HCT116 (cell line): ENCODE data around the gene C5orf24. TPM values are rescaled to one million over a fixed set of nuclear protein-coding genes. Genes with fewer than 3 reads are reported as not detected.

Source experiments
- ATAC-seq: fragments of 200-7000 bp; cut with Tn5 transposase; 2 replicates; pipeline ENCODE4 v1.9.1; 2020; ENCODE audit warnings: mild to moderate bottlenecking, moderate library complexity
- BruUV-seq: library from RNA; stranded (reverse); fragments of 400-500 nt; replicated peaks from 2 replicates; lab custom pipeline; 2021; lab: Mats Ljungman, UMichigan
- CTCF ChIA-PET: fragments of 300-600 bp; sonication (Branson Sonifier 250); formaldehyde crosslinking; loops from one replicate; lab custom pipeline; 2021; ENCODE audit warnings: antibody characterized with exemption; lab: Charles Lee
- POLR2A ChIA-PET: fragments of 300-600, 350-600 bp; sonication (Branson Sonifier 250); formaldehyde crosslinking; loops from one replicate; lab custom pipeline; 2021; ENCODE audit warnings: antibody characterized with exemption; lab: Charles Lee
- RAD21 ChIA-PET, 2 experiments: fragments of 300-600 bp; sonication (Branson Sonifier 250); formaldehyde crosslinking; loops; one replicate each; lab custom pipeline; 2023; ENCODE audit warnings: low total read pairs in 2 of 2; ENCODE audit not compliant: uncharacterized antibody in 2 of 2, unreplicated experiment in 2 of 2, low non-redundant PET in 1 of 2; lab: Charles Lee
- DNase-seq: peaks from one replicate; pipeline ENCODE4 v3.0.0-alpha.2; 2010; ENCODE audit warnings: low read depth, low spot score
- H2AFZ ChIP-seq: fragments of 200-600 bp; shearing (Covaris generic), sonication (generic); 2 replicates; pipeline ENCODE4 v1.6.1; 2017; ENCODE audit warnings: low read depth, mixed run types, mixed read lengths, antibody characterized with exemption, low read length; ENCODE audit not compliant: poor library complexity, severe bottlenecking
- H3K27ac ChIP-seq: 2 replicates; pipeline ENCODE4 v1.5.1; 2012; ENCODE audit warnings: low read depth, low read length
- H3K27me3 ChIP-seq: fragments of 200-600 bp; sonication (generic); 2 replicates; pipeline ENCODE4 v1.6.1; 2016; ENCODE audit warnings: mixed run types, low read length, mixed read lengths; ENCODE audit not compliant: insufficient read depth
- H3K36me3 ChIP-seq, 2 experiments: fragments of 200-500 bp in 1 of 2; fragments of 200-600 bp in 1 of 2; sonication (Bioruptor generic) in 1 of 2; sonication (generic) in 1 of 2; 2 replicates each; pipeline versions ENCODE4 v1.5.1 to v1.6.1; 2014 to 2016; ENCODE audit warnings: low read length in 2 of 2, inconsistent platforms in 1 of 2, mixed read lengths in 1 of 2, mixed run types in 1 of 2; ENCODE audit not compliant: insufficient read depth in 2 of 2, control insufficient read depth in 1 of 2
- H3K4me1 ChIP-seq, 2 experiments: fragments of 200-600 bp in 1 of 2; sonication (generic) in 1 of 2; 2 replicates each; pipeline versions ENCODE4 v1.5.1 to v1.6.1; 2012 to 2017; ENCODE audit warnings: low read length in 2 of 2, inconsistent platforms in 1 of 2, mild to moderate bottlenecking in 1 of 2, mixed read lengths in 1 of 2, mixed run types in 1 of 2, moderate library complexity in 1 of 2; ENCODE audit not compliant: insufficient read depth in 2 of 2, control insufficient read depth in 1 of 2
- H3K4me2 ChIP-seq: fragments of 200-600 bp; sonication (generic); 2 replicates; pipeline ENCODE4 v1.6.1; 2017; ENCODE audit warnings: mixed run types, low read length, mixed read lengths
- H3K4me3 ChIP-seq, 2 experiments: fragments of 200-600 bp in 1 of 2; sonication (generic) in 1 of 2; replicated peaks in 1 of 2; 2 replicates each; pipeline ENCODE4 v1.5.1; 2011 to 2016; ENCODE audit warnings: low read length in 2 of 2, control low read depth in 1 of 2, low read depth in 1 of 2, mild to moderate bottlenecking in 1 of 2, mixed read lengths in 1 of 2, mixed run types in 1 of 2
- H3K79me2 ChIP-seq: fragments of 200-600 bp; sonication (generic); 2 replicates; pipeline ENCODE4 v1.6.1; 2017; ENCODE audit warnings: mild to moderate bottlenecking, mixed run types, low read length, moderate library complexity, mixed read lengths; ENCODE audit not compliant: insufficient read depth
- H3K9ac ChIP-seq: fragments of 200-600 bp; sonication (generic); 2 replicates; pipeline ENCODE4 v1.6.1; 2016; ENCODE audit warnings: low read length, mixed read lengths
- H3K9me2 ChIP-seq: fragments of 200-600 bp; sonication (generic), shearing (Covaris generic); 2 replicates; pipeline ENCODE4 v1.6.1; 2017; ENCODE audit warnings: mixed run types, mild to moderate bottlenecking, moderate library complexity; ENCODE audit not compliant: insufficient read depth
- H3K9me3 ChIP-seq, 2 experiments: fragments of 200-500 bp in 1 of 2; fragments of 200-600 bp in 1 of 2; sonication (Bioruptor generic) in 1 of 2; sonication (generic) in 1 of 2; 2 replicates each; pipeline ENCODE4 v1.6.1; 2014 to 2017; ENCODE audit warnings: low read length in 2 of 2, mixed read lengths in 2 of 2, inconsistent platforms in 1 of 2, low read depth in 1 of 2, mild to moderate bottlenecking in 1 of 2, mixed run types in 1 of 2, moderate library complexity in 1 of 2; ENCODE audit not compliant: control insufficient read depth in 1 of 2, insufficient read depth in 1 of 2
- H4K20me1 ChIP-seq: fragments of 200-600 bp; sonication (generic), shearing (Covaris generic); 2 replicates; pipeline ENCODE4 v1.6.1; 2017; ENCODE audit warnings: mixed run types, mild to moderate bottlenecking, moderate library complexity; ENCODE audit not compliant: insufficient read depth
- CBX3 ChIP-seq: IDR thresholded peaks from 2 replicates; pipeline ENCODE4 v1.6.1; 2012; ENCODE audit warnings: low read depth
- EGR1 ChIP-seq: IDR thresholded peaks from 2 replicates; pipeline ENCODE4 v1.6.1; 2012; ENCODE audit warnings: low read depth
- EZH2 ChIP-seq: fragments of 200-600 bp; sonication (generic); IDR thresholded peaks from 2 replicates; pipeline ENCODE4 v1.6.1; 2017; ENCODE audit warnings: antibody characterized with exemption, mixed run types
- SIN3A ChIP-seq: IDR thresholded peaks from 2 replicates; pipeline ENCODE4 v1.6.1; 2012; ENCODE audit warnings: low read depth
- YY1 ChIP-seq: IDR thresholded peaks from 2 replicates; pipeline ENCODE4 v1.6.1; 2011; ENCODE audit warnings: low read length, low read depth, moderate library complexity, mild to moderate bottlenecking; ENCODE audit not compliant: insufficient replicate concordance; ENCODE audit errors: extremely low read depth
- intact Hi-C: fragments of 100-400 bp; cut with micrococcal nuclease; formaldehyde crosslinking; loops from 2 replicates; pipeline ENCODE4 v1.10.0; 2022
- total RNA-seq: library from RNA; stranded (reverse); gene quantifications from one replicate; pipeline ENCODE4 v1.2.1, GENCODE V29; 2021; ENCODE audit not compliant: unreplicated experiment
- TF ChIP-seq, protein P1 (sequence below): IDR thresholded peaks from 2 replicates; pipeline ENCODE4 v1.6.1; 2012

Gene C5orf24
- total RNA-seq, 1 experiment from 2014 or later: 46.9 TPM

GRCh38 chr5:134821841-134822240 lies 23.9 kb upstream of the C5orf24 start:
- CTCF ChIA-PET: no interaction called here
- no TSS peak for BruUV-seq

DNA sequence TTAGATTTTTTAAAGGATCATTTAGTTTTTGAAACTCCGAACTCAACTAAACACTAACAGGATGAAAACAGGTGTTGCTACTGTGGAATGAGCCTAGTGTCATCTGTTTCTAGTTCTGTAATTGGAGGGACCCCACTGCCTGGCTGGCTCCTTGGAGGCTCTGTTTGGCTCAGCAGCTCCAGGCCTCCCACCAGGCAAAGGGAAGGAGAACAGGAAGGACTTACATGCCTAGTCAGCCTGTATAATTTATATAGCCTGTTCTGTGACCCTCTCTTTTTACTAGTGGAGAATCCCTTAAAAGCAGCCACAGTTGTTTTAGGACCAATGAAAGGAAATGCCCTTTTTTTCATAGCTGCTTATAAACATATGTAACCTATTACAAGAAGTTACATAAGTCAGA lies 21.1 kb upstream of the C5orf24 start:
- Histone ChIP-seq H3K9ac (no peak overlapping the region), H3K4me2 (no peak overlapping the region), H3K4me1 (no peaks in the 10 kb centered on the region), H4K20me1 (no peaks in the 10 kb centered on the region), H2AFZ (no peak overlapping the region), H3K79me2 (peaks cover 3% of the 10 kb centered on the region; the same call in 1 of the 2 replicates), H3K27ac (no peak overlapping the region), H3K9me2 (no peaks in the 10 kb centered on the region), H3K4me3 (no peak overlapping the region), H3K27me3 (no peaks in the 10 kb centered on the region), H3K9me3 (no peaks in the 10 kb centered on the region), H3K36me3 (peaks cover 44 to 55% of the 10 kb centered on the region in 2 experiments)
- intact Hi-C loops: no loop called here
- ATAC-seq (no peak), DNase-seq (no peak)
- ChIA-PET RAD21 (no interaction called here), POLR2A (interaction anchor here (1.4 kb wide), 1 partner anchor 21 kb away, joined by 4 read pairs; the partner anchor contains the start of gene C5orf24), CTCF (no interaction called here)
- BruUV-seq: no TSS peak
- TF ChIP-seq EGR1 (no peak), EZH2 (no peak), YY1 (no peak), SIN3A (no peak)
- TF ChIP-seq, protein P1, sequence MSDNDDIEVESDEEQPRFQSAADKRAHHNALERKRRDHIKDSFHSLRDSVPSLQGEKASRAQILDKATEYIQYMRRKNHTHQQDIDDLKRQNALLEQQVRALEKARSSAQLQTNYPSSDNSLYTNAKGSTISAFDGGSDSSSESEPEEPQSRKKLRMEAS: no peak

More at GRCh38 chr5:134821841-134822240, 23.9 kb upstream of the C5orf24 start:
- H4K20me1 ChIP-seq: no peaks in the 10 kb centered on the region
- H3K79me2 ChIP-seq: 0 out of 2 replicates have a peak, but pooled peaks cover 3% of the 10 kb centered on the region
- ATAC-seq (no peak), DNase-seq (no peak)
- no peaks in the 10 kb centered on the region for H3K9me2 ChIP-seq
- no peaks in the 10 kb centered on the region for H3K9me3 ChIP-seq
- POLR2A ChIA-PET: no interaction called here
- H3K4me3 ChIP-seq: no peak overlapping the region
- H2AFZ ChIP-seq: no peak overlapping the region
- no peak overlapping the region for H3K4me2 ChIP-seq
- H3K4me1 ChIP-seq: no peaks in the 10 kb centered on the region
- no peak overlapping the region for H3K27ac ChIP-seq
- intact Hi-C loops: no loop called here
- H3K36me3 ChIP-seq: peaks cover 45 to 55% of the 10 kb centered on the region in 2 experiments
- TF ChIP-seq EGR1 (no peak), CBX3 (no peak)
- TF ChIP-seq, all 23 proteins: peak for 0
- H3K9ac ChIP-seq: no peak overlapping the region
- H3K27me3 ChIP-seq: no peaks in the 10 kb centered on the region
- RAD21 ChIA-PET: no interaction called here
